Neural crest cell (in vitro differentiated cells): ENCODE results near the gene SBK1. TPM values are rescaled to one million over a fixed set of nuclear protein-coding genes. Genes with fewer than 3 reads are reported as not detected.

Experiments
- DNase-seq: peaks from one replicate; pipeline ENCODE4 v3.0.0; 2021; ENCODE audit warnings: low read depth, mixed read lengths, low spot score
- H3K27ac Mint-ChIP-seq: one replicate; pipeline ENCODE4 v1.8.0; 2021; ENCODE audit warnings: mild to moderate bottlenecking, mixed read lengths; ENCODE audit not compliant: unreplicated experiment
- H3K27me3 Mint-ChIP-seq: 2 replicates; pipeline ENCODE4 v1.8.0; 2021; ENCODE audit warnings: low read depth, mild to moderate bottlenecking, mixed read lengths
- H3K36me3 Mint-ChIP-seq: 2 replicates; pipeline ENCODE4 v1.8.0; 2021; ENCODE audit warnings: low read depth, mild to moderate bottlenecking, mixed read lengths
- H3K4me1 Mint-ChIP-seq: 2 replicates; pipeline ENCODE4 v1.8.0; 2021; ENCODE audit warnings: mixed read lengths
- H3K4me3 Mint-ChIP-seq: one replicate; pipeline ENCODE4 v1.8.0; 2021; ENCODE audit warnings: mild to moderate bottlenecking, mixed read lengths
- H3K9me3 Mint-ChIP-seq: 2 replicates; pipeline ENCODE4 v1.8.0; 2021; ENCODE audit warnings: mixed read lengths
- CTCF ChIP-seq: fragments of 200-600 bp; sonication (generic); conservative IDR thresholded peaks from 2 replicates; pipeline ENCODE4 v1.5.0; 2021; ENCODE audit warnings: antibody characterized with exemption, mild to moderate bottlenecking
- total RNA-seq: library from RNA; stranded (reverse); gene quantifications from 2 replicates; pipeline ENCODE4 v1.2.1, GENCODE V29; 2021

SBK1 gene
- total RNA-seq, 1 donor from 2014 or later: 79.0 TPM

GRCh38 chr16:28283173-28283572 lies 9.2 kb upstream of the SBK1 start:
- H3K36me3 Mint-ChIP-seq: no peaks in the 10 kb centered on the region
- DNase-seq: no peak
- no peaks in the 10 kb centered on the region for H3K9me3 Mint-ChIP-seq
- H3K27me3 Mint-ChIP-seq: no peaks in the 10 kb centered on the region
- no peak for TF ChIP-seq CTCF
- H3K4me1 Mint-ChIP-seq: peaks cover 3% of the 10 kb centered on the region
- H3K4me3 Mint-ChIP-seq: no peak overlapping the region
- H3K27ac Mint-ChIP-seq: no peak overlapping the region

GRCh38 chr16:28283798-28284577 lies 8.3 kb upstream of the SBK1 start:
- Mint-ChIP-seq H3K36me3 (no peaks in the 10 kb centered on the region), H3K27ac (no peak overlapping the region), H3K4me1 (peaks cover 4% of the 10 kb centered on the region), H3K9me3 (no peaks in the 10 kb centered on the region), H3K27me3 (no peaks in the 10 kb centered on the region), H3K4me3 (peak overlapping the region; percentile 46)
- TF ChIP-seq CTCF: no peak
- no peak for DNase-seq

- no peak for TF ChIP-seq CTCF
- no peak for DNase-seq
- H3K27me3 Mint-ChIP-seq: no peaks in the 10 kb centered on the region
- no peaks in the 10 kb centered on the region for H3K36me3 Mint-ChIP-seq
- no peaks in the 10 kb centered on the region for H3K9me3 Mint-ChIP-seq
- peaks cover 12% of the 10 kb centered on the region for H3K4me1 Mint-ChIP-seq
- no peak overlapping the region for H3K27ac Mint-ChIP-seq
- peak overlapping the region; percentile 47 for H3K4me3 Mint-ChIP-seq
Observed at GRCh38 chr16:28285649-28286048, 6.7 kb upstream of the SBK1 start.

- DNase-seq: no peak
- peak overlapping the region; percentile 56 for H3K4me3 Mint-ChIP-seq
- no peaks in the 10 kb centered on the region for H3K36me3 Mint-ChIP-seq
- no peak for TF ChIP-seq CTCF
- no peaks in the 10 kb centered on the region for H3K9me3 Mint-ChIP-seq
- peaks cover 24% of the 10 kb centered on the region for H3K4me1 Mint-ChIP-seq
- H3K27ac Mint-ChIP-seq: no peak overlapping the region
- H3K27me3 Mint-ChIP-seq: no peaks in the 10 kb centered on the region
Observed at GRCh38 chr16:28288114-28288513, 4.2 kb upstream of the SBK1 start.

- Mint-ChIP-seq H3K27me3 (no peaks in the 10 kb centered on the region), H3K27ac (no peak overlapping the region), H3K9me3 (no peaks in the 10 kb centered on the region), H3K4me1 (peaks cover 28% of the 10 kb centered on the region), H3K36me3 (no peaks in the 10 kb centered on the region), H3K4me3 (peak overlapping the region; percentile 87)
- no peak for TF ChIP-seq CTCF
- DNase-seq: no peak
Observed at GRCh38 chr16:28289048-28289447, 3.3 kb upstream of the SBK1 start.
